Epidermal melanocyte (primary cell): ENCODE data around the gene GTF2F1.
"Not testable (repeated sequence)": the region's sequence is repeated elsewhere in the genome, so short reads cannot be mapped to it uniquely, and the experiment has no call there.

Experiments used
- DNase-seq: peaks from one replicate; pipeline ENCODE4 v3.0.0; 2011; ENCODE audit warnings: low spot score; ENCODE audit not compliant: insufficient read length

GTF2F1 gene

DNA sequence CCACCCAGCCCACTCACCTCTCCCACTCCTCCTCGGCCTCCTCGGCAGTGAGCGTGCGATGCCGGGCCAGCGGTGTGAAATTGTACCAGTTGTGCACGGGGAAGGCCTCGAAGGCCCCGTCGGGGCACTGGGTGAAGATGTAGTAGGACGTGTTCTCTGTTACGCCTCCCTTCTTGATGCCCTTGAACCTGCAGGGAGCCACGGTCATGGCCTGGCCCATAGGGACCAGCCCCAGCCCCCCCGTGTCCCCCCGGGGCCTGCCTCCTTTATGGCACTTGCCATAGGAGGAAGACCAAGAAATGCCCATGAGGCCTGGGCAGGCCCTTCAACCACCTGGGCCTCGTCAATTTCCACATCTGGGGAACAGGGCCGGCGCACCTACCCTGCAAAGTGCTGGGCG lies 5.6 kb downstream of the GTF2F1 start:
- no peak for DNase-seq

DNA sequence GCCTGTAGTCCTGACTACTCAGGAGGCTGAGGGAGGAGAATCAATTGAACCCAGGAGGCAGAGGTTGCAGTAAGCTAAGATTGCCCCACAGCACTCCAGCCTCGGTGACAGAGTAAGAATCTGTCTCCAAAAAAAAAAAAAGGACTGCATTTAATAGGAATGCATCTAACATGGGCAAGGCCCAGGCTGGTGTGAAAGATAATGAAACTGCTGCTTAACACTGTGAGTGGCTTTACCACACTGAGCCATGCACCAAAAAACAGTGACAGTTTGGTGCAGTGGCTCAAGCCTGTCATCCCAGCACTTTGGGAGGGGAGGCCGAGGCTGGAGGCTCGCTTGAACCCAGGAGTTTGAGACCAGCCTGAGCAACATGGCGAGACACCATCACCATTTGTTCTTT lies 8.6 kb downstream of the GTF2F1 start:
- DNase-seq: no peak

DNA sequence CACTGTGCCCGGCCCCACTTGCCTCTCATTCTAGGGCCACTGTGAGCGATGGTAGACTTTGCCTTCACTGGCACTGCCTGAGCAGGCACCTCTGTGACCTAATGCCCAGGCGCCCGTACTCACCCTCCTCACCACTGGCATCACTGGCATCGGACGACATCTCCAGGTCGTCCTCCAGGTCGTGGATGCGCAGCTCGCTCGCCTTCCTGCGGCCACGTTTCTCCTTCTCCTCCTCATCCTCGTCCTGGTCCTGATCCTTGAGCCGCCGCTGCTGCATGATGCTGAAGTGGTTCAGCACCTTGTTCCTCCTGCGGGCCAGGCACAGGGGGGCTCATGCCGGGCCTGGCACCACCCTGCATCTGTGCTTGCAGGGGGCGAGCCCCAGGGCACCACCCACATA lies 9.8 kb downstream of the GTF2F1 start:
- no peak for DNase-seq

DNA sequence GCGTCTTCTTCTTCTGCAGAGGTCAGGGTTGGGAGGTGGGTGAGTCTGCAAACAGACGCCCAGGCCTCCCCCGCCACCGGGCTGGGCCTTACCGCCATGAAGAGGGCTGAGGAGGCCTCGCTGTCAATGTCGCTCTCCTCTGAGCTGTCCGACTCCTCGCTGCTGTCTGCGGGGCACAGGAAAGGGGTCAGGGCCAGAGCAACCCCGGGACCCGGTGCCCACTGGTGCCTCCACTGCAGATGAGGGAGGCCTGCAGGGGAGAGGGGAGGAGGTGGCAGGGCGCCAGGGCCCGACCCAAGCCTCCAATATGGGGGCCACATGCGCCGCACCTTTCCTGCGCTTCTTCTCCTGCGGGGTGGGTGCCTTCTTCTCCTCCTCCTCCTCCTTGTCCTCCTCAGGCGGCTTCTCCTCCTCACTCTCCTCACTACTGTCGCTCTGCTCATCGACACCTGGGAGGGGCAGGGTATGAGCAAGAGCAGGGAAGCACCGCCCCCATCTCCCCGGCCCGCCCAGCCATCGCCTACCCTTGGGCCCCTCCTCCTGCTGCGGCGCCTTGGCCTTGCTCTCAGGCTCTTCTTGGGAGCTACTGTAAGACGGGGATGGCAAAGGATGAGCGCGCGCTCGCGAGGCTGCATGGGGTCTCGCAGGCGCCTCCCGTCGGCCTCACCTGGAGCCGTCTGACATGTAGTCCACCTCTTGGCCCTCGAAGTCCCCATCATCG lies 11.8 kb downstream of the GTF2F1 start:
- no peak for DNase-seq

DNA sequence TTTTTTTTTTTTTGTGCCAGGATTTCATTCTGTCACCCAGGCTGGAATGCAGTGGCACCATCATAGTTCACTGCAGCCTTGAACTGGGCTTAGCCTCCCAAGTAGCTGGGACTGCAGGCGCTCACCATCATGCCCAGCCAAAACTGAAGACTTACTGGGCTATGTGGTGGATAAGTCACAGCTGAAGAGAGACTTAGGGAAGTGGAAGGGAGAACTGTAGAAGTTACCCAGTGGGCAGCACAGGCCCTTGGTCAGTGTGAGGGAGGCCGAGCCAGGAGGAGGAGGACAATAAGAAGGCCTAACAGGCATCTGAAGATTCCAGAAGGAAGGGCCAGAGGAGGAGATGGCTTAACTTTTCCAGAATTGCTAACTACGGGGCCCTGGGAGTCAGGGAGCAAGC lies 13.2 kb downstream of the GTF2F1 start:
- DNase-seq: no peak

DNA sequence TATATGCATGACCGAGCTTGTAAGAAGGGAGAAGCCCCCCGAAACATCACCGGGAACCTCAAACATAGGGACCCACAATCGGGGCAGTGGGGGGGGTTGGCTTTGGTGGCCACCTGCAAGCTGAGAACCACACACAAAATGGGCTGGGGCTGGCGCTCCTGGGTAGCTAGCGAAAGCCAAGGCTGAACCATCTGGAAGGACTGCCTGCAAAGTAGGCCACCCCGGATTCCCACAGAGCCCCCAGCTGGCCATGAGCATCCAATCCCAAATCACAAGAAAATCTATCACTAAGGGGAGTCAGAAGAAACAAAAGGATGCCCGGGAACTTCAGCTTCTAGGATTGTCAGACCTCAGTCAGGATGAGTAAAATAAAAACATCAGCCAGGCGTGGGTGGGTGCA lies 14.5 kb downstream of the GTF2F1 start:
- DNase-seq: no peak

DNA sequence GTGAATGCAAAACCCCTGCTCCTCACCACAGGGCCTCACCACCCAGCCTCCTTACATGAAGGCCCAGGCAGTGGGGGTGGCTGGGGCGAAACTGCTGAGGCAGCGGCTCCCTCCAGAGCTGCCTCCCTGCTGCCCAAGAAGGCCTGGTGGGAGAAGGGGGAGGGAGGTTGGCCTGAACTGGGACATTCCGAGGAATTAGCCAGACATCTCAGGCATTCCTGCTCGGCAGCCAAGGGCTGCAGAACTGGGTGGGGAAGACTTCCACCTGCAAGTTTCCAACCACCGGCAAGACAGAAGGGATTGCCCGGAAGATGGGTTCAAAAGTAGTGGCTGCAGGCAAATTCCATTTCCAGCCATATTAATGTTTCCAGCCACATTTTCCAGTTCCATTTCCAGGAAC lies 14.9 kb downstream of the GTF2F1 start:
- DNase-seq: no peak

DNA sequence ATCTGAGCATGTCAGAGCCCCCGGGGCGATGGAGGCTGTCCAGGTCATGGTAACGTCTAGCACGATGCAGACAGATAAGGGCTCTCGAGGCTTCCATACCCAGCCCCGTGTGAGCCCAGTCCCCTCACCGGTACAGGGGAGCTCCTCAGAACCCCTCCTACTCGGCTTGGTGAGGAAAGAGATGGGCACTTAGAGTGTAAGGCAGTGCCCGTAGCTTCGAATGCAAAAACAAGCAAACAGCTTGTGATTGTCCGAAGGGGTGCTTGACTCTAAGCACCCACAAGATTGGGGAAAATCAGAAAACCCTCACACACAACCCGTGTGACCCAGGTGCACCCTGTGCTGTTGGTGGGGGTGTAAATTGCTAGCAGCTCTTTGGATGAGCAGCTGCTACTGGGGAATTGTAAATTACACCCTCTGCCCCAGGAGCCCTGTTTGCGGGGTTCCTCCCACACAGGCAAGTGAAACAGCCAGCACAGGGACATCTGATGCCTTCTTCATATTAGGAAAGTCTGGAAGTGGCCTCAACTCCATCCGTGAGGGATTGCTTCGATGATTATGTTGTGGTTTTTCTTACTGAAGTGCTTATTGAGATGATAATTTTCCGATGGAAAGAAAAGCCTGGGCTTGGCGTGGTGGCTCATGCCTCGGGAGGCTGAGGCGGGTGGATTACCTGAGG lies 16.3 kb downstream of the GTF2F1 start:
- no peak for DNase-seq

DNA sequence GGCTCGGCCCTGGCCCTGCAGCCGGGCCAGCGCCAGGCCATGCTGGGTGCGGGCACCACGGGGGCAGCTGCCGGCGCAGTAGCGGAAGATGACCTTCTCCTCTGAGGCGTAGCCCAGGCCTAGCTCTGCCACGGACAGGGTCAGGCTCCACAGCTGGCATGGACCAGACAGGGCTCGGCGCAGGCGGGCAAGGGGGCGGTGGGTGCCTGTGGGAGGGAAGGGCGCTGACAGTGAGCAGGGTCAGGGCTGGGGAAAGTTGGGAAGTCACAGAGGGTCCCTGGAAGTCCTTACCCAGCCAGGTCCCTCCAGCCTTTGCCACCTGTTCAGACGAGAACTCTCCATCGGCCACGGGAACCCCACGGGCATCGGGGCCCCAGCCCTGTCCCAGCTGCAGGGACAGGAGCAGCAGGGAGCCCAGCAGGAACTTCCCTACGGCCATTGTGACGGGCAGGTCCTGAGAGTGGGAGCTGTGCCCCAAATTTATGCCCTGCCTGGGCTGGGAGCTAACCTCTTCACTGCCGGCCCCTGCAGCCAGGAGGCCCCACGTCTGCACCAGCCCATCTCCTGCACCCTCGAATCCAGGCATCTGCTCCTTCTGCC lies 17.5 kb downstream of the GTF2F1 start, which contains the start of gene PSPN:
TSS of gene PSPN (minus strand) at position 523 of the 600 bp plus-strand sequence. CDS start at position 439, 84 bp downstream.
- DNase-seq: no peak

DNA sequence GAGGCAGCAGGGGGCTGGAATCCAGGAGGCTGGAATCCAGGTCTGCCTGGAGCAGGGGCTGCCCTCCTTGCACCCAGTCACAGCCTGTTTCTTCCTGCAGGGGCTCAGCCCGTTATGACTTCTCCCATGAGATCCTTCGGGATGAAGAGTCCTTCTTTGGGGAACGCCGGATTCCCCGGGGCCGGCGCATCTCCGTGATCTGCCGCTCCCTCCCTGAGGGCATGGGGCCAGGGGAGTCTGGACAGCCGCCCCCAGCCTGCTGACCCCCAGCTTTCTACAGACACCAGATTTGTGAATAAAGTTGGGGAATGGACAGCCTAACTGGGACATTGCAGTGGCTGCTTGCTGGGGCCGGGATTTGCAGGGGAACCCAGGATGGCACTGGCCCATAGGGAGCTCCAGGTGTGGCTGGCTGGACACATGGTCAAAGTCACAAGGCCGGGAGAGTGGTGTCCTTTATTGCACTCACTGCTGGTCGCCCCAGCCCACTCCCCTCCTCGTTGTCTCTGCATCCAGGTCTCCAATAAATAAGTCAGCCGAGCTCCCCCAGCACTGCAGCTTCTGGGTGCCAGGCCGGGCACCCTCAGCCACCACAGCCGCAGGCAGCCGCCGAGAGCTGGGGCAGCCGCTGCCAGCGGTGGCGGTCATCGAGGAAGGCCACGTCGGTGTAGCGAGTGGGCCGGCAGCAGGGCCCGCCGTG lies 18.1 kb downstream of the GTF2F1 start:
- no peak for DNase-seq

DNA sequence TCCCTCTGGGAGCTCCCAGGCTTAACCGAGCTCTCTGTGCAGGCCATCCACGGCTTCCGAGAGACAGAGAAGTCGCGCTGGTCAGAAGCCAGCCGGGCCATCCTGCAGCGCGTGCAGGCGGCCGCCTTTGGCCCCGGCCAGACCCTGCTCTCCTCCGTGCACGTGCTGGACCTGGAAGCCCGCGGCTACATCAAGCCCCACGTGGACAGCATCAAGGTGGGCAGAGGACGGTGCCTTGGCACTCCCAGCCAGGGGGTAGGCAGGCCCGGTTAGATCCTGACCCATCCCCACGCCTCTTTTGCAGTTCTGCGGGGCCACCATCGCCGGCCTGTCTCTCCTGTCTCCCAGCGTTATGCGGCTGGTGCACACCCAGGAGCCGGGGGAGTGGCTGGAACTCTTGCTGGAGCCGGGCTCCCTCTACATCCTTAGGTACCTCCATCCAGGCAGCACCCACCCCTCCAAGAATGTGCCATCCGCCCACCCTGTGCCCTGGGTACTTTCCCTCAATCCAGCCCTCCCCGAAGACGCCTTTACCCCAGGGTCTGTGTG lies 18.7 kb downstream of the GTF2F1 start:
- no peak for DNase-seq

DNA sequence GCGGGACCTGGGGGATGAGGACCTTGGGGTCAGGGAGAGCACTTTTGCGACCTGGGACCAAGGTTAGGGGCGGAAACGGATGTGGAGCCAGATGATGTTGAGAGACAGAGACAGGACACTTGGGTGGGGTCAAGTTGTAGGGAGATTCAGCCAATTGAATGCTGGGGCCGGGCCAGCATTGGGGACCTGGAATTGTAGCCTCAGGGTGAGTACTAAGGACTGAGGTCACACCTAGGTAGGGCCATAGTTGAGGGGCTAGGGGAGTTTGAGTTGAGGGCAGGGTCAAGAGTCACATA lies 19.2 kb downstream of the GTF2F1 start:
- DNase-seq: no peak

DNA sequence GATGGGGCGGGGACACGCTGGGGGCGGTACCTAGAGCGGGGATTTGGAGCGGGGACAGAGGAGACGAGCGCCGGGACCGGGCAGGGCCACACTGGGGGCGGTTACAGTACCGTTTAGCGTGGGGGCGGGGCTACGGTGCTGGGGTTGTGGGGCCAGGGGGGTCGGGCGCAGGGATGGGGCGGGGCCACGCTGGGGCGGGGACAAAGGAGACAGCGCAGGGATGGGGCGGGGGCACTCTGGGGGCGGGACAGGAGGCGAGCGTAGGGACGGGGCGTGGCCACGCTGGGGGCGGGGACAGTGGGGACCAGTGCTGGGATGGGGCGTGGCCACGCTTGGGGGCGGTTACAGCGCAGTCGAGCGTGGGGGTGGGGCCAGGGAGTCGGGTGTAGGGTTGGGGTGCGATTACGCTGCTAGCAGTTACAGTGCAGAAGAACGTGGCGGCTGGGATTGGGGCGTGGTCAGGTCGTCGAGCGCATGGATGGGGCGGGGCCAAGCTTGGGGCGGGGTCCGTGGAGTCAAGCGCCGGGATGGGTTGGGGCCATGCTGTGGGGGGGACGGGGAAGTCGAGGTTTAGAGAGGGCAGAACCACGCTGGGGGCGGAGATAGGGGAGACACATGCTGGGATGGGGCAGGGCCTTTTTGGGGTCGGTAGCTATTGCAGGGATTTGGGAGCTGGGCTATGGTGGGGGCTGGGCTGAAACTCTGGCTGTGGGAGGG lies 19.7 kb downstream of the GTF2F1 start:
- DNase-seq: peak; percentile 94

DNA sequence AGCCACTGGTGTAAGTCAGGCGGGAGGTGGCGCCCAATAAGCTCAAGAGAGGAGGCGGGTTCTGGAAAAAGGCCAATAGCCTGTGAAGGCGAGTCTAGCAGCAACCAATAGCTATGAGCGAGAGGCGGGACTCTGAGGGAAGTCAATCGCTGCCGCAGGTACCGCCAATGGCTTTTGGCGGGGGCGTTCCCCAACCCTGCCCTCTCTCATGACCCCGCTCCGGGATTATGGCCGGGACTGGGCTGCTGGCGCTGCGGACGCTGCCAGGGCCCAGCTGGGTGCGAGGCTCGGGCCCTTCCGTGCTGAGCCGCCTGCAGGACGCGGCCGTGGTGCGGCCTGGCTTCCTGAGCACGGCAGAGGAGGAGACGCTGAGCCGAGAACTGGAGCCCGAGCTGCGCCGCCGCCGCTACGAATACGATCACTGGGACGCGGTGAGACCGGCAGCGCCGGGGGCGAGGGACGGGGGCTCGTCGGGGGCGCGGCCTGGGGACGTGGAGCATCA lies 20.3 kb downstream of the GTF2F1 start, which contains the start of gene ALKBH7:
TSS of gene ALKBH7 (plus strand) at position 201 of the 502 bp plus-strand sequence. CDS start at position 228, 27 bp downstream.
- DNase-seq: peak; percentile 86

DNA sequence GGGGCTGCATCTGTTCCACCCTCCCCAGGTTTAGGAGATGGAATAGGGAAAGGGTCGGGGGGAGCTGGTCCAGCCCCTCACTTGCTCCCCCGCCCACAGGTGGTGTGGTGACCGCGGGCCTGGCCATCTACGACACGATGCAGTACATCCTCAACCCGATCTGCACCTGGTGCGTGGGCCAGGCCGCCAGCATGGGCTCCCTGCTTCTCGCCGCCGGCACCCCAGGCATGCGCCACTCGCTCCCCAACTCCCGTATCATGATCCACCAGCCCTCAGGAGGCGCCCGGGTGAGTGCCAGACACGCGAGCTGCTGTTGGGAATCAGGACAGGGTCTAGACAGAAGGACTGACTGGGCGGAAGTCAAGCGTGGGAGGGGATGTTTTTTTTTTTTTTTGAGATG lies 28.6 kb downstream of the GTF2F1 start:
- DNase-seq: no peak

DNA sequence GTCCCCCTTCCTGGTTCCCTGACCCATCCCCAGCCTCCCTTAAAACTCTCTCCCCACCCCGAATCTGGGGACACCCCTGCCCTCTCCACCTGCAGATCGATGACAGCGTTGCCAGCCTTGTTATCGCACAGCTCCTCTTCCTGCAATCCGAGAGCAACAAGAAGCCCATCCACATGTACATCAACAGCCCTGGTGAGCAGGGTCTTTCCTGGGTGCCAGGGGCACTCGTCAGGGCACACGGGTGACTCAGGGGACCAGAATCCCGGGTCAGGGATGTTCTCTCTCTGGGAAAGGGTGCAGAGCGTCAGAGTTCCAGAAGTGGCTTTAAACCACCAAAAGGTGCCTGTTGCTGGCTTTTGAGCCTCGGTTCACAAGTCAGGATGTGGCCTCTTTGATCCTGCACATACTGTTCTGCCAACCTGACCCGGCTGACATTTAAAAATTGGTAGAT lies 30.6 kb downstream of the GTF2F1 start:
- no peak for DNase-seq

DNA sequence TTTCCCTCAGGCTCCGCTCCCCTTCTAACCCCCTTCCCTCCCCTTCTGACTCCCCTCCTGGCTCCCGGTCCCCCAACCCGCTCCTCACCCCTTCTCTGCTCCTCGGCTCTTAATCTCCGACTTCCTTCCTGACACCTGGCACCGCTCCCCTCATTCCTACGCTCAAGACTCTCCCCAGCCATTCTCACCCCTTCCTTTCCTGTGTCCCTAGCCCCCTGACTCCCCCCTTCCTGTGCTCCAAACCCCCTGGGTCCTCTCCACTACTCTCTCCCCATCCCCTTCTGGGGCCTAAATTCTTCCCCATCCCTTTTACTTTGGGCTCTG lies 31.0 kb downstream of the GTF2F1 start:
- DNase-seq: no peak

DNA sequence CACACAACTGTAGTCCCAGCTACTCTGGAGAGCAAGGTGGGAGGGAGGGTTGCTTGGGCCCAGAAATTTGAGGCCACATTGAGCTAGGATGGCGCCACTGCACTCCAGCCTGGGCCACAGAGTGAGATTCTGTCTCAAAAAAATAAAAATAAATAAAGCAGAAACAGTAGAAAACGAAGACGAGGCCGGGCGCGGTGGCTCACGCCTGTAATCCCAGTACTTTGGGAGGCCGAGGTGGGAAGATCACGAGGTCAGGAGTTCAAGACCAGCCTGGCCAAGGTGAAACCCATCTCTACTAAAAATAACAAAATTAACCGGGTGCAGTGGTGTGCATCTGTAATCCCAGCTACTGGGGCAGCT lies 32.1 kb downstream of the GTF2F1 start:
- not testable (repeated sequence) for DNase-seq

DNA sequence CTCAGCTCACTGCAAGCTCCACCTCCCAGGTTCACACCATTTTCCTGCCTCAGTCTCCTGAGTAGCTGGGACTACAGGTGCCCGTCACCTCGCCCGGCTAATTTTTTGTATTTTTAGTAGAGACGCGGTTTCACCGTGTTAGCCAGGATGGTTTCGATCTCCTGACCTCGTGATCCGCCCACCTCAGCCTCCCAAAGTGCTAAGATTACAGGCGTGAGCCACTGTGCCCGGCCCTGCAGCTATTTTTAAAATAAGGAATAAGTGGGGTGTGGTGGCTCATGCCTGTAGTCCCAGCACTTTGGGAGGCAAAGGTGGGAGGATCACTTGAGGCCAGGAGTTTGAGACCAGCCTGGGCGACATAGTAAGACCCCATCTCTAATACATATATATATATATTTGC lies 32.5 kb downstream of the GTF2F1 start:
- not testable (repeated sequence) for DNase-seq

DNA sequence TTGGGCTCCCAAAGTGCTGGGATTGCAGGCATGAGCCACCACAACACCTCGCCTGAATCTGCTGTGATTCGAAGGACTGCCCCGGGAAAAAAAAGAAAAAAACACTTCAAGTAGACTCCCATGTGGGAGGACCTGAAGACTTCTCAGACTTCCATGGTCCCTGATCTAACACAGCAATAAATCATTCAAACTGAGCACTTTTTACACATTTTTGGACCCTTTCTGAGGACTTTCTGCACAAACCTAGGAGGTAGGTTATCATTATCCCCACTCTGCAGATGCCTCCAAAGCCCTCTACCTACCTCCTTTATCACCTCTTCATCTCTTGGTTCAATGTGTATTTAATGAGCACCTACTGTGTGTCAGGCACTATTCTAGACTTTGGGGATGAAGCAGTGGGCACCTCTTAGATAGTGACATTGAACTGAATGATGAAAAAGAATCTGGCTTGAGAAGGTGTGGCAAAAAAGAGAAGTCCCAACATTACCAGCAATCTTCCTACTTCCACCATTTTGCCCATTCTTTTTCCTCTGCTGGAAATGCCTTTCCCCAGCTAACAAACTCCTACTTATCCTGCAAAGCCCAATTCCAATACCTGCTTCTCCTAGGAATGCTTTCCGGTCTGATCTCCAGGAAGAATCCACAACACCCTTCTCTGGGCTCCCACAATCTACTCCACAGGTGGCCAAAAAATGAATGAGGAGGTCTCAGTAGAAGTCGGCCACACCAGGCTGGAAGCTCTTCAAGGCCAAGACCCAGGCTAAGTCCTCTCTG lies 33.2 kb downstream of the GTF2F1 start:
- DNase-seq: no peak
